CD8-positive, alpha-beta memory T cell (primary cell): ENCODE results near the gene ERV3-1. TPM values are rescaled to one million over a fixed set of nuclear protein-coding genes. Genes with fewer than 3 reads are reported as not detected.
"Not testable (repeated sequence)": the region's sequence is repeated elsewhere in the genome, so short reads cannot be mapped to it uniquely, and the experiment has no call there.

ENCODE experiments used
- CTCF ChIA-PET: fragments of 350-600 bp; sonication (Branson Sonifier 250); formaldehyde crosslinking; loops from one replicate; lab custom pipeline; 2021; ENCODE audit warnings: antibody characterized with exemption; lab: Charles Lee
- POLR2A ChIA-PET: fragments of 350-600 bp; sonication (Branson Sonifier 250); formaldehyde crosslinking; loops from one replicate; lab custom pipeline; 2021; ENCODE audit warnings: antibody characterized with exemption; lab: Charles Lee
- DNase-seq, 5 donors: peaks; one replicate each; pipeline versions ENCODE4 v3.0.0 to v3.0.0-alpha.2; 2020 to 2022; ENCODE audit warnings: mixed read lengths in 1 of 5
- H3K27ac ChIP-seq: one replicate; pipeline ENCODE4 v1.7.0; 2013; ENCODE audit warnings: low read depth, mild to moderate bottlenecking, low read length, moderate library complexity
- H3K27me3 ChIP-seq: 2 replicates; pipeline ENCODE4 v1.7.0; 2013; ENCODE audit warnings: low read length, mild to moderate bottlenecking; ENCODE audit not compliant: insufficient read depth, poor library complexity, severe bottlenecking
- H3K36me3 ChIP-seq: 2 replicates; pipeline ENCODE4 v1.7.0; 2013; ENCODE audit warnings: mild to moderate bottlenecking, low read length, moderate library complexity; ENCODE audit not compliant: insufficient read depth
- H3K4me1 ChIP-seq: 2 replicates; pipeline ENCODE4 v1.7.0; 2013; ENCODE audit warnings: mild to moderate bottlenecking, low read length, moderate library complexity; ENCODE audit not compliant: insufficient read depth
- H3K4me3 ChIP-seq: 2 replicates; pipeline ENCODE4 v1.7.0; 2013; ENCODE audit warnings: mild to moderate bottlenecking, low read length
- H3K9me3 ChIP-seq: 2 replicates; pipeline ENCODE4 v1.7.0; 2013; ENCODE audit warnings: mild to moderate bottlenecking, low read length
- H3K27ac Mint-ChIP-seq, 8 donors: one replicate each; pipeline ENCODE4 v1.8.0; 2020 to 2021; ENCODE audit warnings: mixed read lengths in 8 of 8, mild to moderate bottlenecking in 6 of 8, inconsistent platforms in 3 of 8, moderate library complexity in 3 of 8
- H3K27me3 Mint-ChIP-seq, 2 donors: one replicate each; pipeline ENCODE4 v1.8.0; 2020 to 2021; ENCODE audit warnings: mixed read lengths in 2 of 2, mild to moderate bottlenecking in 1 of 2, moderate library complexity in 1 of 2
- H3K36me3 Mint-ChIP-seq, 3 donors: one replicate each; pipeline ENCODE4 v1.8.0; 2020 to 2021; ENCODE audit warnings: mixed read lengths in 3 of 3, inconsistent platforms in 1 of 3, mild to moderate bottlenecking in 1 of 3
- H3K4me1 Mint-ChIP-seq, 3 donors: one replicate each; pipeline ENCODE4 v1.8.0; 2020 to 2021; ENCODE audit warnings: mixed read lengths in 3 of 3, inconsistent platforms in 1 of 3, mild to moderate bottlenecking in 1 of 3
- H3K4me3 Mint-ChIP-seq, 7 donors: one replicate each; pipeline ENCODE4 v1.8.0; 2020 to 2021; ENCODE audit warnings: mixed read lengths in 7 of 7, mild to moderate bottlenecking in 6 of 7, moderate library complexity in 4 of 7, inconsistent platforms in 2 of 7
- H3K9me3 Mint-ChIP-seq, 5 donors: one replicate each; pipeline ENCODE4 v1.8.0; 2020 to 2022; ENCODE audit warnings: mixed read lengths in 5 of 5, mild to moderate bottlenecking in 3 of 5, moderate library complexity in 2 of 5, inconsistent platforms in 1 of 5
- polyA plus RNA-seq: library from polyadenylated mRNA; unstranded; fragments of 300-500 nt; fragmentation: Illumina TruSeq; gene quantifications from one replicate; pipeline ENCODE4 v1.2.3, GENCODE V29; 2021
- total RNA-seq, 2 experiments: library from RNA; stranded (reverse); gene quantifications; one replicate each; pipeline ENCODE4 v1.2.3, GENCODE V29; 2021

The ERV3-1 gene
- total and polyA plus RNA-seq, 3 experiments from 2014 or later, result 6.0 to 7.2 (median 7.1) TPM

DNA sequence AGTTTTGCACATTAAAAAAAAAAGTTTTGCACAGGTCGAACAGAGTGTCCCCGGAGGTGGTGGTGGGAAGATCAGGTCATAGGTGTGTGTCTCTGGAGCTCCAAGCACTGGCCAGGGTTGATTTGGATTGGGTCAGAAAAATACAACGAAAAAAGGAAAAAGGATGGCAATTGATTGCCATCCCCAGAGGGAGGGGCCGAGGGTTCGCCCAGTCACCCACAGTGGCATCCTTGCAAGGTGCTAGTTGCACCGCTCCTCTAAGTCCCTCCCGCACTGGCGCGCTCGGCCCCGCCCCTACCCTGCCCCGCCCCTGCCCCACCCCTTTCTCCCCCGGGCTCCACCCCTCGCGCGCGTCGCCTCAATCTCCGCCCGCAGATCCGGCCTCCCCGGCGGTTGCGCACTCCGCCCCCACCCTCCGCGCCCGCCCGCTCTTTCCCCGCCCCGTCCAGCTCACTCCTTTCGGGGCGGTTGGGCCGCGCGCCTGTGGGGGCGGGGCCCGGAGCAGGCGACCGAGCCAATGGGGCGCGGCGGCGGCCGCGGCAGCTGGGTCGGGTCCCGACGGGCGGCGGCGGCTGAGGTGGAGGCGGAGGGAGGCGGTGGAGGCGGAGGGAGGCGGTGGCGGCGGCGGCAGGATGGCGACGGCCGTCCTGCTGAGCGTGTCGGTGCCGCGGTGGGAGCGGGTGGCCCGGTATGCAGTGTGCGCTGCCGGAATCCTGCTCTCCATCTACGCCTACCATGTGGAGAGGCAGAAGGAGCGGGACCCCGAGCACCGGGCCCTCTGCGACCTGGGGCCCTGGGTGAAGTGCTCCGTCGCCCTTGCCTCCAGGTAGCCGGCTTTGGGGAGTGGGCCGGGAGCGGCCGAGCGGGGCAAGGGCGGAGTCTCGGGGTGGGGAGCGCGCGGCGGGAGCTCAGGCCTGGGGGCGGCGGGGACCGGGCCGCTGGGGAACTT is 31.5 kb upstream of the ERV3-1 start:
- ChIA-PET CTCF (no interaction called here), POLR2A (interaction anchor here (0.6 to 2.1 kb wide), 4 partner anchors 31 to 365 kb away, joined by 3 to 25 read pairs (median 4); partner anchors contain the start of gene ERV3-1)
- Histone ChIP-seq H3K27me3 (no peaks in the 10 kb centered on the region), H3K4me3 (no peak overlapping the region), H3K4me1 (peaks cover 11% of the 10 kb centered on the region), H3K36me3 (no peaks in the 10 kb centered on the region), H3K27ac (peak overlapping the region; percentile 51), H3K9me3 (no peaks in the 10 kb centered on the region)
- Mint-ChIP-seq H3K9me3 (no peaks in the 10 kb centered on the region), H3K4me1 (peaks cover 12 to 19% (median 17%) of the 10 kb centered on the region in 3 donors), H3K36me3 (peaks cover 0 to 3% (median 0%) of the 10 kb centered on the region in 3 donors), H3K27ac (peak overlapping the region; percentile 38 to 90 (median 87)), H3K4me3 (peak overlapping the region; percentile 64 to 91 (median 80)), H3K27me3 (peaks cover 0 to 2% of the 10 kb centered on the region in 2 donors)
- peak; percentile 88 to 95 (median 92) for DNase-seq

DNA sequence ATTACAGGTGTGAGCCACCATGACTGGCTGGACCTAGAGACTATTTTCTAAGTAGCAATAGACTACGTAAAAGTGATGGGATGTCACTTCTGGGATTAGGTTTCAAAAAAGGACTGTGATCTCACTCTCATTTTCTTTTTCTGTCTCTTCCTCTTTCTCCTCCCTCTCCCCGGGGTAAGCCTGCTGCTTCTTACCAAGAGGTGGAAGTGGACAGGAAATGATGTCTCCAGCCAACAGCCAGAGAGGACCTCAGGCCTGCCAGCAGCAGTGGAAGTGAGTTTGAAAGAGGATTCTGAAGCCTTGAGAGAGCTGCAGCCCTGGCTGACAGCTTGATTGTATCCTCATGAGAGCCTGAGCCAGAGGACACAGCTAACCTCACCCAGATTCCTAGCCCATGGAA is 30.0 kb upstream of the ERV3-1 start:
- H3K4me3 ChIP-seq, DNase-seq, H3K9me3 Mint-ChIP-seq, H3K36me3 Mint-ChIP-seq, H3K9me3 ChIP-seq, H3K36me3 ChIP-seq, H3K4me3 Mint-ChIP-seq, POLR2A ChIA-PET, H3K27me3 Mint-ChIP-seq, H3K27ac ChIP-seq, H3K27me3 ChIP-seq: not testable (repeated sequence)
- CTCF ChIA-PET, result interaction anchor here (1.4 kb wide), 1 partner anchor 15 kb away, joined by 4 read pairs; no protein-coding TSS in a partner anchor
- H3K4me1 Mint-ChIP-seq, result peaks cover 12 to 19% (median 17%) of the 10 kb centered on the region in 3 donors
- peaks cover 11% of the 10 kb centered on the region for H3K4me1 ChIP-seq
- peak overlapping the region in 1 of 8 donors; percentile 21 for H3K27ac Mint-ChIP-seq

DNA sequence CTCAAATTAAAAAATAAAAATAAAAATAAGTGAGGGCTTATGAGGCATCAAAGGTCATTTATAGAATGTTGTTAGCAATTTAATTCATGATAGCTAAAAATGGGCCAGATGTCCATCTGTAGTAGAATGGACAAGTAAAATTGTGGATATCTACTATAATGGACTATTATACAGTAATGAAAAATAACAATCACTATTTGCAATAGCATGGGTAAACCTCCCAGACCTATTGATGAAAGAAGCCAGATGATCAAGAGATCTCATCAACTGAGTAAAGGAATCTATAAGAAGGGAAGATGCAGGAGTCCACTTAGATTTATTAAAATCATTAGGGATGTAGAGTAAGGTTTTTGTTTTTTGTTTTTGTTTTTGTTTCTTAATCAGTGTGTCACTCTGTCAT is 29.0 kb upstream of the ERV3-1 start:
- H3K4me1 ChIP-seq, result peaks cover 11% of the 10 kb centered on the region
- H3K9me3 Mint-ChIP-seq, H3K27me3 Mint-ChIP-seq, H3K4me3 ChIP-seq, H3K27me3 ChIP-seq, DNase-seq, CTCF ChIA-PET, H3K36me3 Mint-ChIP-seq, H3K27ac ChIP-seq, H3K4me3 Mint-ChIP-seq, POLR2A ChIA-PET, H3K36me3 ChIP-seq, H3K9me3 ChIP-seq: not testable (repeated sequence)
- peaks cover 12 to 19% (median 17%) of the 10 kb centered on the region in 3 donors for H3K4me1 Mint-ChIP-seq
- H3K27ac Mint-ChIP-seq, result peak overlapping the region in 1 of 8 donors; percentile 36

DNA sequence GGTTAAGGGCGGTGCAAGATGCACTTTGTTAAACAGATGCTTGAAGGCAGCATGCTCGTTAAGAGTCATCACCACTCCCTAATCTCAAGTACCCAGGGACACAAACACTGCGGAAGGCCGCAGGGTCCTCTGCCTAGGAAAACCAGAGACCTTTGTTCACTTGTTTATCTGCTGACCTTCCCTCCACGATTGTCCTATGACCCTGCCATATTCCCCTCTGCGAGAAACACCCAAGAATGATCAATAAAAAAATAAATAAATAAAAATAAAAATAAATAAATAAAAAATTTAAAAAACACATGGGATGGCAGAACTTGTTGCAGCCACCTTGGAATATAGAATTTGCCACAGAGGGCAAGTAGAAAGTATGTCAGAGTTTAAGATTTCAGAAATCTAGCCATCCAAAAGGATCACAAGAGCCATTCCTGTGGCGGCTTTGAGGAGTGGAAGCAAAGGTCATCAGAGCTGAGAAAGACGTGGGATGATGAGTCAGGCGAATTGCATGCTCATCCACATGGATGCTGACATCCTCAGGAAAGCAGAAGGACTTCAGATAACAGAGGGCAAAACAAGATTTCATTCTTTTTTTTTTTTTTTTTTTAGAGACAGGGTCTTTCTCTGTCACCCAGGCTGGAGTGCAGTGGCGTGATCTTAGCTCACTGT is 27.8 kb upstream of the ERV3-1 start:
- H3K27me3 ChIP-seq, H3K4me3 ChIP-seq, H3K4me1 ChIP-seq, H3K36me3 ChIP-seq, H3K27me3 Mint-ChIP-seq, H3K9me3 ChIP-seq, CTCF ChIA-PET, H3K27ac ChIP-seq, H3K27ac Mint-ChIP-seq, H3K9me3 Mint-ChIP-seq, DNase-seq, H3K36me3 Mint-ChIP-seq, POLR2A ChIA-PET, H3K4me1 Mint-ChIP-seq: not testable (repeated sequence)
- H3K4me3 Mint-ChIP-seq, result peak overlapping the region in 1 of 7 donors; percentile 32

DNA sequence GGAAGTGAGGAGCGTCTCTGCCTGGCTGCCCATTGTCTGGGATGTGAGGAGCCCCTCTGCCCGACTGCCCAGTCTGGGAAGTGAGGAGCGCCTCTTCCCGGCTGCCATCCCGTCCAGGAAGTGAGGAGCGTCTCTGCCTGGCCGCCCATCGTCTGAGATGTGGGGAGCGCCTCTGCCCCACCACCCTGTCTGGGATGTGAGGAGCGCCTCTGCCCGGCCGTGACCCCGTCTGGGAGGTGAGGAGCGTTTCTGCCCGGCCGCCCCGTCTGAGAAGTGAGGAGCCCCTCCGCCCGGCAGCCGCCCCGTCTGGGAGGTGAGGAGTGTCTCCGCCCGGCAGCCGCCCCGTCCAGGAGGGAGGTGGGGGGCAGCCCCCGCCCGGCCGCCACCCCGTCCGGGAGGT is 26.9 kb upstream of the ERV3-1 start:
- H3K27ac Mint-ChIP-seq, H3K27ac ChIP-seq, H3K27me3 ChIP-seq, H3K27me3 Mint-ChIP-seq, CTCF ChIA-PET, H3K4me3 ChIP-seq, H3K9me3 Mint-ChIP-seq, H3K4me1 Mint-ChIP-seq, H3K9me3 ChIP-seq, H3K4me3 Mint-ChIP-seq, H3K36me3 ChIP-seq, DNase-seq, H3K4me1 ChIP-seq, POLR2A ChIA-PET, H3K36me3 Mint-ChIP-seq: not testable (repeated sequence)

DNA sequence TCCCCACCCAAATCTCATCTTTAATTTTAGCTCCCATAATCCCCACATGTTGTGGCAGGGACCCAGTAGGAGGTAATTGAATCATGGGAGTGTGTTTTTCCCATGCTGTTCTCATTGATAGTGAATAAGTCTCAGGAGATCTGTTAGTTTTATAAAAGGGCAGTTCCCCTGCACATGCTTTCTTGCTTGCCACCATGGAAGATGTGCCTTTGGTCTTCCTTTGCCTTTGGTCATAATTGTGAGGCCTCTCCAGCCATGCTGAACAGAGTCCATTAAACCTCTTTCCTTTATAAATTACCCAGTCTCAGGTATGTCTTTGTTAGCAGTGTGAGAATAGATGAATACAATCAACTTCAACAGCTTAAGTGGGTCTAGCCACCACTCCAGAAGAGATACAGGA is 18.5 kb upstream of the ERV3-1 start:
- H3K4me1 Mint-ChIP-seq, H3K4me3 ChIP-seq, CTCF ChIA-PET, H3K27ac Mint-ChIP-seq, H3K4me3 Mint-ChIP-seq, POLR2A ChIA-PET, H3K9me3 ChIP-seq, H3K36me3 Mint-ChIP-seq, DNase-seq, H3K27ac ChIP-seq, H3K9me3 Mint-ChIP-seq, H3K27me3 ChIP-seq, H3K27me3 Mint-ChIP-seq, H3K36me3 ChIP-seq, H3K4me1 ChIP-seq: not testable (repeated sequence)

DNA sequence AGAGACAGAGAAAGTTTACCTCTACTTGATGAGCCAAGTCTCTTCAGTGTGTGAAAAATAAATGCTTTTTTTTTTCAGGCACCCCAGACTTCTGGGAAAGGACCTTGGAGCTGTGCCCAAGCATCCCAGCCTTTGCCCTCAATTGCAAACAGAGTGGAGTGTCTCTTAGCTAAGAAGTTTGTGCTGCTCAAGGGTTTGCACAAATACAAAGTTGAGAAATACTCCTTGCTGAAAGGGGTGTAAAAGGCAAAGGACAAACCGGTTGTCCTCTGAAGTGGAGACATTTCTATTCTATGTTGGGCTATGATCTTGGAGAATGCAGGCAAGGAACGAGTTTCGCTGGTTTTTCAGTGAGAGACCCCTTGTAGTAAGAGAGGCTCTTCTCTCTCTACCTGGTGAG is 14.5 kb upstream of the ERV3-1 start:
- H3K27ac ChIP-seq, H3K36me3 Mint-ChIP-seq, H3K9me3 ChIP-seq, H3K36me3 ChIP-seq, DNase-seq, H3K27me3 Mint-ChIP-seq, H3K27ac Mint-ChIP-seq, H3K27me3 ChIP-seq, H3K4me3 Mint-ChIP-seq, H3K4me1 Mint-ChIP-seq, POLR2A ChIA-PET, H3K4me3 ChIP-seq, H3K9me3 Mint-ChIP-seq, H3K4me1 ChIP-seq: not testable (repeated sequence)
- CTCF ChIA-PET, result interaction anchor here (1.7 kb wide), 1 partner anchor 16 kb away, joined by 4 read pairs; no protein-coding TSS in a partner anchor

DNA sequence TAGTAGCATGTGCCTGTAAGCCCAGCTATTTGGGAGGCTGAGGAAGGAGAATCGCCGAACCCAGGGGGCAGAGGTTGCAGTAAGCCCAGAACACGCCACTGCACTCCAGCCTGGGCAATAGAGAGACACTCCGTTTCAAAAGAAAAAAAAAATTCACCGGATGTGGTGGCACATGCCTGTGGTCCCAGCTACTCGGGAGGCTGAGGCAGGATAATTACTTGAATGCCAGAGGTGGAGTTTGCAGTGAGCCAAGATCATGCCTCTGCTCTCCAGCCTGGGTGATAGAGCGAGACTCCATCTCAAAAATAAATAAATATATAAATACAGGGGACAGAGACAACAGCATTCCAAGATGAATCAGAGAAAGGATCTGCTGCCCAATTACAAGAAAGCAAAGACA is 3.4 kb upstream of the ERV3-1 start:
- H3K9me3 ChIP-seq, H3K27ac ChIP-seq, H3K27me3 ChIP-seq, H3K9me3 Mint-ChIP-seq, H3K4me3 ChIP-seq, H3K4me3 Mint-ChIP-seq, H3K27me3 Mint-ChIP-seq, DNase-seq, H3K36me3 ChIP-seq, CTCF ChIA-PET, POLR2A ChIA-PET, H3K36me3 Mint-ChIP-seq, H3K27ac Mint-ChIP-seq: not testable (repeated sequence)
- H3K4me1 Mint-ChIP-seq, result peaks cover 21 to 26% (median 23%) of the 10 kb centered on the region in 3 donors
- peaks cover 20% of the 10 kb centered on the region for H3K4me1 ChIP-seq
